ENCODE results near the gene SFT2D1. TPM values are rescaled to one million over a fixed set of nuclear protein-coding genes. Genes with fewer than 3 reads are reported as not detected.

The SFT2D1 gene
- total RNA-seq, 1 donor from 2014 or later, result 77.7 TPM

- H3K27ac ChIP-seq, result no peak overlapping the region
- TF ChIP-seq CTCF (IDR thresholded peaks at IDR 0.05), result no peak
- no peaks in the 10 kb centered on the region for H3K9me3 ChIP-seq
- no peak for DNase-seq (ENCODE audit: low spot score in 2 of 2)
- H3K36me3 ChIP-seq, result no peaks in the 10 kb centered on the region
- no peaks in the 10 kb centered on the region for H3K4me1 ChIP-seq
- no peaks in the 10 kb centered on the region for H3K27me3 ChIP-seq
- intact Hi-C loops (cut with DNase I), result no loop called here
- no peak overlapping the region for H3K4me3 ChIP-seq
Observed at GRCh38 chr6:166286839-166287271, 55.5 kb downstream of the SFT2D1 start.

GRCh38 chr6:166285233-166285632 is 57.1 kb downstream of the SFT2D1 start:
- no peaks in the 10 kb centered on the region for H3K4me1 ChIP-seq
- no peak for DNase-seq (ENCODE audit: low spot score in 2 of 2)
- no peak overlapping the region for H3K4me3 ChIP-seq
- H3K36me3 ChIP-seq, result no peaks in the 10 kb centered on the region
- H3K27ac ChIP-seq, result no peak overlapping the region
- H3K27me3 ChIP-seq, result no peaks in the 10 kb centered on the region
- no peak for TF ChIP-seq CTCF (IDR thresholded peaks at IDR 0.05)
- intact Hi-C loops (cut with DNase I), result no loop called here
- no peaks in the 10 kb centered on the region for H3K9me3 ChIP-seq

GRCh38 chr6:166284640-166285039 is 57.7 kb downstream of the SFT2D1 start:
- Histone ChIP-seq H3K4me1 (no peaks in the 10 kb centered on the region), H3K27me3 (no peaks in the 10 kb centered on the region), H3K9me3 (no peaks in the 10 kb centered on the region), H3K36me3 (no peaks in the 10 kb centered on the region), H3K27ac (no peak overlapping the region), H3K4me3 (no peak overlapping the region)
- intact Hi-C loops (cut with DNase I), result no loop called here
- no peak for DNase-seq (ENCODE audit: low spot score in 2 of 2)
- no peak for TF ChIP-seq CTCF (IDR thresholded peaks at IDR 0.05)

GRCh38 chr6:166282394-166283032 is 59.8 kb downstream of the SFT2D1 start:
- no peak for DNase-seq (ENCODE audit: low spot score in 2 of 2)
- intact Hi-C loops (cut with DNase I), result no loop called here
- no peaks in the 10 kb centered on the region for H3K36me3 ChIP-seq
- H3K27ac ChIP-seq, result no peak overlapping the region
- TF ChIP-seq CTCF (IDR thresholded peaks at IDR 0.05), result no peak
- H3K9me3 ChIP-seq, result no peaks in the 10 kb centered on the region
- no peaks in the 10 kb centered on the region for H3K27me3 ChIP-seq
- H3K4me3 ChIP-seq, result no peak overlapping the region
- H3K4me1 ChIP-seq, result no peaks in the 10 kb centered on the region

- Histone ChIP-seq H3K27me3 (no peaks in the 10 kb centered on the region), H3K9me3 (no peaks in the 10 kb centered on the region), H3K27ac (no peak overlapping the region), H3K36me3 (no peaks in the 10 kb centered on the region), H3K4me3 (no peak overlapping the region), H3K4me1 (peaks cover 0 to 7% of the 10 kb centered on the region in 2 donors)
- intact Hi-C loops (cut with DNase I), result no loop called here
- TF ChIP-seq CTCF (IDR thresholded peaks at IDR 0.05), result no peak
- no peak for DNase-seq (ENCODE audit: low spot score in 2 of 2)
Observed at GRCh38 chr6:166281104-166281503, 61.2 kb downstream of the SFT2D1 start.

GRCh38 chr6:166279393-166279679 is 63.0 kb downstream of the SFT2D1 start:
- no peaks in the 10 kb centered on the region for H3K27me3 ChIP-seq
- H3K27ac ChIP-seq, result no peak overlapping the region
- H3K36me3 ChIP-seq, result no peaks in the 10 kb centered on the region
- H3K9me3 ChIP-seq, result no peaks in the 10 kb centered on the region
- H3K4me1 ChIP-seq, result peaks cover 0 to 7% of the 10 kb centered on the region in 2 donors
- no peak for DNase-seq (ENCODE audit: low spot score in 2 of 2)
- H3K4me3 ChIP-seq, result no peak overlapping the region
- intact Hi-C loops (cut with DNase I), result no loop called here
- TF ChIP-seq CTCF (IDR thresholded peaks at IDR 0.05), result no peak

Data from ascending aorta (tissue), 2 donors.